ENCODE data around the gene UBAC1.

UBAC1 gene

GRCh38 chr9:135890190-135891026 lies 70.8 kb downstream of the UBAC1 start:
- Histone ChIP-seq H3K27ac (ENCODE audit: low read depth, low read length) (no peak overlapping the region), H3K4me3 (ENCODE audit: low read depth in 1 of 2, low read length in 2 of 2) (no peak overlapping the region), H3K36me3 (ENCODE audit: control insufficient read depth in 1 of 2, insufficient read depth in 2 of 2, low read length in 2 of 2) (no peaks in the 10 kb centered on the region), H3K9me3 (ENCODE audit: control insufficient read depth in 1 of 2, low read length in 2 of 2) (no peaks in the 10 kb centered on the region), H3K4me1 (ENCODE audit: control insufficient read depth in 1 of 2, insufficient read depth in 2 of 2, low read length in 2 of 2) (peaks cover 7 to 11% of the 10 kb centered on the region in 2 donors), H3K27me3 (ENCODE audit: control insufficient read depth in 1 of 2, insufficient read depth in 2 of 2, low read length in 2 of 2) (no peaks in the 10 kb centered on the region), H3K9ac (ENCODE audit: low read depth in 1 of 2, low read length in 2 of 2) (no peak overlapping the region)

- no peak overlapping the region for H3K4me3 ChIP-seq (ENCODE audit: low read depth in 1 of 2, low read length in 2 of 2)
- H3K9me3 ChIP-seq (ENCODE audit: control insufficient read depth in 1 of 2, low read length in 2 of 2): no peaks in the 10 kb centered on the region
- no peaks in the 10 kb centered on the region for H3K36me3 ChIP-seq (ENCODE audit: control insufficient read depth in 1 of 2, insufficient read depth in 2 of 2, low read length in 2 of 2)
- no peak overlapping the region for H3K9ac ChIP-seq (ENCODE audit: low read depth in 1 of 2, low read length in 2 of 2)
- H3K4me1 ChIP-seq (ENCODE audit: control insufficient read depth in 1 of 2, insufficient read depth in 2 of 2, low read length in 2 of 2): peaks cover 7 to 11% of the 10 kb centered on the region in 2 donors
- H3K27me3 ChIP-seq (ENCODE audit: control insufficient read depth in 1 of 2, insufficient read depth in 2 of 2, low read length in 2 of 2): no peaks in the 10 kb centered on the region
- no peak overlapping the region for H3K27ac ChIP-seq (ENCODE audit: low read depth, low read length)
These were observed 71.5 kb downstream of the UBAC1 start for GRCh38 chr9:135889564-135890189.

- Histone ChIP-seq H3K9ac (ENCODE audit: low read depth in 1 of 2, low read length in 2 of 2) (no peak overlapping the region), H3K4me3 (ENCODE audit: low read depth in 1 of 2, low read length in 2 of 2) (no peak overlapping the region), H3K9me3 (ENCODE audit: control insufficient read depth in 1 of 2, low read length in 2 of 2) (no peaks in the 10 kb centered on the region), H3K36me3 (ENCODE audit: control insufficient read depth in 1 of 2, insufficient read depth in 2 of 2, low read length in 2 of 2) (no peaks in the 10 kb centered on the region), H3K27ac (ENCODE audit: low read depth, low read length) (no peak overlapping the region), H3K4me1 (ENCODE audit: control insufficient read depth in 1 of 2, insufficient read depth in 2 of 2, low read length in 2 of 2) (peaks cover 7 to 11% of the 10 kb centered on the region in 2 donors), H3K27me3 (ENCODE audit: control insufficient read depth in 1 of 2, insufficient read depth in 2 of 2, low read length in 2 of 2) (no peaks in the 10 kb centered on the region)
These were observed 72.3 kb downstream of the UBAC1 start for GRCh38 chr9:135888766-135889394.

GRCh38 chr9:135888126-135888765 lies 72.9 kb downstream of the UBAC1 start:
- Histone ChIP-seq H3K4me1 (ENCODE audit: control insufficient read depth in 1 of 2, insufficient read depth in 2 of 2, low read length in 2 of 2) (peaks cover 7 to 11% of the 10 kb centered on the region in 2 donors), H3K27ac (ENCODE audit: low read depth, low read length) (no peak overlapping the region), H3K9ac (ENCODE audit: low read depth in 1 of 2, low read length in 2 of 2) (no peak overlapping the region), H3K36me3 (ENCODE audit: control insufficient read depth in 1 of 2, insufficient read depth in 2 of 2, low read length in 2 of 2) (no peaks in the 10 kb centered on the region), H3K4me3 (ENCODE audit: low read depth in 1 of 2, low read length in 2 of 2) (no peak overlapping the region), H3K9me3 (ENCODE audit: control insufficient read depth in 1 of 2, low read length in 2 of 2) (no peaks in the 10 kb centered on the region), H3K27me3 (ENCODE audit: control insufficient read depth in 1 of 2, insufficient read depth in 2 of 2, low read length in 2 of 2) (no peaks in the 10 kb centered on the region)

GRCh38 chr9:135887585-135888050 lies 73.6 kb downstream of the UBAC1 start:
- peaks cover 7 to 11% of the 10 kb centered on the region in 2 donors for H3K4me1 ChIP-seq (ENCODE audit: control insufficient read depth in 1 of 2, insufficient read depth in 2 of 2, low read length in 2 of 2)

GRCh38 chr9:135887021-135887507 lies 74.1 kb downstream of the UBAC1 start:
- H3K9ac ChIP-seq (ENCODE audit: low read depth in 1 of 2, low read length in 2 of 2): no peak overlapping the region
- H3K27ac ChIP-seq (ENCODE audit: low read depth, low read length): no peak overlapping the region
- no peak overlapping the region for H3K4me3 ChIP-seq (ENCODE audit: low read depth in 1 of 2, low read length in 2 of 2)
- no peaks in the 10 kb centered on the region for H3K36me3 ChIP-seq (ENCODE audit: control insufficient read depth in 1 of 2, insufficient read depth in 2 of 2, low read length in 2 of 2)
- no peaks in the 10 kb centered on the region for H3K27me3 ChIP-seq (ENCODE audit: control insufficient read depth in 1 of 2, insufficient read depth in 2 of 2, low read length in 2 of 2)
- no peaks in the 10 kb centered on the region for H3K9me3 ChIP-seq (ENCODE audit: control insufficient read depth in 1 of 2, low read length in 2 of 2)
- H3K4me1 ChIP-seq (ENCODE audit: control insufficient read depth in 1 of 2, insufficient read depth in 2 of 2, low read length in 2 of 2): peaks cover 7 to 11% of the 10 kb centered on the region in 2 donors

More at GRCh38 chr9:135887585-135888050, 73.6 kb downstream of the UBAC1 start:
- Histone ChIP-seq H3K9me3 (ENCODE audit: control insufficient read depth in 1 of 2, low read length in 2 of 2) (no peaks in the 10 kb centered on the region), H3K27ac (ENCODE audit: low read depth, low read length) (no peak overlapping the region), H3K9ac (ENCODE audit: low read depth in 1 of 2, low read length in 2 of 2) (no peak overlapping the region), H3K4me3 (ENCODE audit: low read depth in 1 of 2, low read length in 2 of 2) (no peak overlapping the region), H3K27me3 (ENCODE audit: control insufficient read depth in 1 of 2, insufficient read depth in 2 of 2, low read length in 2 of 2) (no peaks in the 10 kb centered on the region), H3K36me3 (ENCODE audit: control insufficient read depth in 1 of 2, insufficient read depth in 2 of 2, low read length in 2 of 2) (no peaks in the 10 kb centered on the region)

GRCh38 chr9:135886147-135886981 lies 74.8 kb downstream of the UBAC1 start:
- peaks cover 7 to 11% of the 10 kb centered on the region in 2 donors for H3K4me1 ChIP-seq (ENCODE audit: control insufficient read depth in 1 of 2, insufficient read depth in 2 of 2, low read length in 2 of 2)
- H3K9ac ChIP-seq (ENCODE audit: low read depth in 1 of 2, low read length in 2 of 2): no peak overlapping the region
- H3K9me3 ChIP-seq (ENCODE audit: control insufficient read depth in 1 of 2, low read length in 2 of 2): no peaks in the 10 kb centered on the region
- H3K27me3 ChIP-seq (ENCODE audit: control insufficient read depth in 1 of 2, insufficient read depth in 2 of 2, low read length in 2 of 2): no peaks in the 10 kb centered on the region
- H3K27ac ChIP-seq (ENCODE audit: low read depth, low read length): no peak overlapping the region
- peaks cover 0 to 4% of the 10 kb centered on the region in 2 donors for H3K36me3 ChIP-seq (ENCODE audit: control insufficient read depth in 1 of 2, insufficient read depth in 2 of 2, low read length in 2 of 2)
- no peak overlapping the region for H3K4me3 ChIP-seq (ENCODE audit: low read depth in 1 of 2, low read length in 2 of 2)

GRCh38 chr9:135885100-135885853 lies 75.9 kb downstream of the UBAC1 start:
- no peaks in the 10 kb centered on the region for H3K9me3 ChIP-seq (ENCODE audit: control insufficient read depth in 1 of 2, low read length in 2 of 2)
- peaks cover 7 to 11% of the 10 kb centered on the region in 2 donors for H3K4me1 ChIP-seq (ENCODE audit: control insufficient read depth in 1 of 2, insufficient read depth in 2 of 2, low read length in 2 of 2)
- no peak overlapping the region for H3K4me3 ChIP-seq (ENCODE audit: low read depth in 1 of 2, low read length in 2 of 2)
- no peak overlapping the region for H3K9ac ChIP-seq (ENCODE audit: low read depth in 1 of 2, low read length in 2 of 2)
- H3K27me3 ChIP-seq (ENCODE audit: control insufficient read depth in 1 of 2, insufficient read depth in 2 of 2, low read length in 2 of 2): no peaks in the 10 kb centered on the region
- no peak overlapping the region for H3K27ac ChIP-seq (ENCODE audit: low read depth, low read length)
- peaks cover 0 to 5% of the 10 kb centered on the region in 2 donors for H3K36me3 ChIP-seq (ENCODE audit: control insufficient read depth in 1 of 2, insufficient read depth in 2 of 2, low read length in 2 of 2)

All from duodenal mucosa (tissue), 2 donors.